MG63 (cell line): ENCODE results near the gene RICTOR. TPM values are rescaled to one million over a fixed set of nuclear protein-coding genes. Genes with fewer than 3 reads are reported as not detected.

Experiments
- DNase-seq: peaks from one replicate; pipeline ENCODE4 v3.0.0-alpha.2; 2020
- H3K27me3 ChIP-seq: fragments of 250-450 bp; sonication (Bioruptor Pico); 2 replicates; pipeline ENCODE4 v1.5.1; 2020; ENCODE audit warnings: mild to moderate bottlenecking, moderate library complexity
- H3K36me3 ChIP-seq: fragments of 250-450 bp; sonication (Bioruptor Pico); 2 replicates; pipeline ENCODE4 v1.5.1; 2020; ENCODE audit warnings: mild to moderate bottlenecking, moderate library complexity
- H3K4me3 ChIP-seq: fragments of 250-450 bp; sonication (Bioruptor Pico); 2 replicates; pipeline ENCODE4 v1.5.1; 2020; ENCODE audit warnings: mild to moderate bottlenecking, moderate library complexity
- H3K9me3 ChIP-seq: fragments of 250-450 bp; sonication (Bioruptor Pico); 2 replicates; pipeline ENCODE4 v1.5.1; 2020; ENCODE audit warnings: mild to moderate bottlenecking, moderate library complexity
- total RNA-seq: library from RNA; depleted of rRNA; stranded (reverse); fragments of >200 nt; shearing (Covaris generic); gene quantifications from 2 replicates; pipeline ENCODE4 v1.2.3, GENCODE V29; 2014; ENCODE audit warnings: low replicate concordance

RICTOR gene
- total RNA-seq, 1 experiment from 2014 or later = 13.1 TPM

- Histone ChIP-seq H3K36me3 (no peaks in the 10 kb centered on the region), H3K4me3 (no peak overlapping the region), H3K27me3 (no peaks in the 10 kb centered on the region), H3K9me3 (no peaks in the 10 kb centered on the region)
- no peak for DNase-seq
Measured at GRCh38 chr5:39106322-39106721, 32.1 kb upstream of the RICTOR start.

- H3K36me3 ChIP-seq = no peaks in the 10 kb centered on the region
- no peaks in the 10 kb centered on the region for H3K9me3 ChIP-seq
- DNase-seq = no peak
- H3K4me3 ChIP-seq = no peak overlapping the region
- H3K27me3 ChIP-seq = no peaks in the 10 kb centered on the region
Measured at GRCh38 chr5:39104221-39104620, 30.0 kb upstream of the RICTOR start.

GRCh38 chr5:39102684-39103155 lies 28.5 kb upstream of the RICTOR start:
- DNase-seq = no peak

GRCh38 chr5:39100851-39101396 lies 26.7 kb upstream of the RICTOR start:
- Histone ChIP-seq H3K36me3 (no peaks in the 10 kb centered on the region), H3K9me3 (no peaks in the 10 kb centered on the region), H3K27me3 (no peaks in the 10 kb centered on the region), H3K4me3 (no peak overlapping the region)
- peak; percentile 77 for DNase-seq

More at GRCh38 chr5:39102684-39103155, 28.5 kb upstream of the RICTOR start:
- H3K9me3 ChIP-seq = no peaks in the 10 kb centered on the region
- no peaks in the 10 kb centered on the region for H3K27me3 ChIP-seq
- H3K4me3 ChIP-seq = no peak overlapping the region
- no peaks in the 10 kb centered on the region for H3K36me3 ChIP-seq

GRCh38 chr5:39100301-39100850 lies 26.2 kb upstream of the RICTOR start:
- no peaks in the 10 kb centered on the region for H3K9me3 ChIP-seq
- DNase-seq = no peak

GRCh38 chr5:39099831-39100230 lies 25.6 kb upstream of the RICTOR start:
- no peak for DNase-seq
- no peak overlapping the region for H3K4me3 ChIP-seq
- H3K9me3 ChIP-seq = no peaks in the 10 kb centered on the region
- no peaks in the 10 kb centered on the region for H3K36me3 ChIP-seq
- H3K27me3 ChIP-seq = no peaks in the 10 kb centered on the region

More at GRCh38 chr5:39100301-39100850, 26.2 kb upstream of the RICTOR start:
- H3K36me3 ChIP-seq = no peaks in the 10 kb centered on the region
- no peaks in the 10 kb centered on the region for H3K27me3 ChIP-seq
- H3K4me3 ChIP-seq = no peak overlapping the region

GRCh38 chr5:39093352-39093751 lies 19.2 kb upstream of the RICTOR start:
- Histone ChIP-seq H3K9me3 (peaks cover 16% of the 10 kb centered on the region), H3K27me3 (no peaks in the 10 kb centered on the region), H3K36me3 (no peaks in the 10 kb centered on the region), H3K4me3 (no peak overlapping the region)
- no peak for DNase-seq

- DNase-seq = peak; percentile 36
Measured at GRCh38 chr5:39092581-39093351, 18.6 kb upstream of the RICTOR start.

GRCh38 chr5:39091940-39092580 lies 17.9 kb upstream of the RICTOR start:
- no peak overlapping the region for H3K4me3 ChIP-seq
- H3K36me3 ChIP-seq = no peaks in the 10 kb centered on the region
- H3K27me3 ChIP-seq = no peaks in the 10 kb centered on the region
- H3K9me3 ChIP-seq = peaks cover 16% of the 10 kb centered on the region
- no peak for DNase-seq

More at GRCh38 chr5:39092581-39093351, 18.6 kb upstream of the RICTOR start:
- no peak overlapping the region for H3K4me3 ChIP-seq
- no peaks in the 10 kb centered on the region for H3K36me3 ChIP-seq
- no peaks in the 10 kb centered on the region for H3K27me3 ChIP-seq
- H3K9me3 ChIP-seq = peaks cover 16% of the 10 kb centered on the region

GRCh38 chr5:39083968-39084367 lies 9.8 kb upstream of the RICTOR start:
- H3K9me3 ChIP-seq = peaks cover under 1% of the 10 kb centered on the region; the same call in 1 of the 2 replicates
- H3K27me3 ChIP-seq = no peaks in the 10 kb centered on the region
- no peaks in the 10 kb centered on the region for H3K36me3 ChIP-seq
- no peak overlapping the region for H3K4me3 ChIP-seq
- no peak for DNase-seq

GRCh38 chr5:39082995-39083394 lies 8.8 kb upstream of the RICTOR start:
- no peak overlapping the region for H3K4me3 ChIP-seq
- no peaks in the 10 kb centered on the region for H3K27me3 ChIP-seq
- no peaks in the 10 kb centered on the region for H3K36me3 ChIP-seq
- no peak for DNase-seq
- H3K9me3 ChIP-seq = no peaks in the 10 kb centered on the region

GRCh38 chr5:39080597-39081204 lies 6.5 kb upstream of the RICTOR start:
- H3K9me3 ChIP-seq = no peaks in the 10 kb centered on the region
- no peaks in the 10 kb centered on the region for H3K36me3 ChIP-seq
- H3K4me3 ChIP-seq = no peak overlapping the region
- DNase-seq = peak; percentile 15
- H3K27me3 ChIP-seq = no peaks in the 10 kb centered on the region

- no peaks in the 10 kb centered on the region for H3K9me3 ChIP-seq
- no peaks in the 10 kb centered on the region for H3K36me3 ChIP-seq
- no peak for DNase-seq
- no peak overlapping the region for H3K4me3 ChIP-seq
- H3K27me3 ChIP-seq = no peaks in the 10 kb centered on the region
Measured at GRCh38 chr5:39080168-39080567, 6.0 kb upstream of the RICTOR start.

- no peak for DNase-seq
- no peak overlapping the region for H3K4me3 ChIP-seq
- H3K27me3 ChIP-seq = no peaks in the 10 kb centered on the region
- H3K36me3 ChIP-seq = no peaks in the 10 kb centered on the region
- no peaks in the 10 kb centered on the region for H3K9me3 ChIP-seq
Measured at GRCh38 chr5:39079147-39079546, 4.9 kb upstream of the RICTOR start.

GRCh38 chr5:39076757-39077728 lies 2.8 kb upstream of the RICTOR start:
- H3K9me3 ChIP-seq = no peaks in the 10 kb centered on the region
- H3K27me3 ChIP-seq = no peaks in the 10 kb centered on the region
- no peak overlapping the region for H3K4me3 ChIP-seq
- peaks cover 6% of the 10 kb centered on the region; the same call in 1 of the 2 replicates for H3K36me3 ChIP-seq
- no peak for DNase-seq
